H9 (cell line): ENCODE measurements around the gene TFDP1. TPM values are rescaled to one million over a fixed set of nuclear protein-coding genes. Genes with fewer than 3 reads are reported as not detected.

Experiments
- DNase-seq: peaks from one replicate; pipeline ENCODE4 v3.0.0-alpha.2; 2017
- H2AFZ ChIP-seq: one replicate; pipeline ENCODE4 v1.6.1; 2013; ENCODE audit warnings: mild to moderate bottlenecking, low read length, control low read depth, moderate library complexity
- H2AK5ac ChIP-seq: 2 replicates; pipeline ENCODE4 v1.6.1; 2013; ENCODE audit warnings: low read length, control low read depth, mixed read lengths; ENCODE audit not compliant: insufficient read length
- H2BK120ac ChIP-seq: one replicate; pipeline ENCODE4 v1.6.1; 2013; ENCODE audit warnings: low read depth, mild to moderate bottlenecking, low read length, control low read depth, inconsistent platforms; ENCODE audit not compliant: poor library complexity, severe bottlenecking
- H2BK12ac ChIP-seq: 2 replicates; pipeline ENCODE4 v1.6.1; 2013; ENCODE audit warnings: low read length, control low read depth, mixed read lengths, low read depth; ENCODE audit not compliant: insufficient read length
- H2BK15ac ChIP-seq: 2 replicates; pipeline ENCODE4 v1.6.1; 2013; ENCODE audit warnings: low read depth, low read length, control low read depth
- H2BK20ac ChIP-seq: one replicate; pipeline ENCODE4 v1.6.1; 2013; ENCODE audit warnings: low read depth, mild to moderate bottlenecking, low read length, control low read depth, inconsistent platforms; ENCODE audit not compliant: poor library complexity, severe bottlenecking
- H2BK5ac ChIP-seq: 2 replicates; pipeline ENCODE4 v1.6.1; 2013; ENCODE audit warnings: low read length, control low read depth, mixed read lengths; ENCODE audit not compliant: insufficient read length
- H3K14ac ChIP-seq: 2 replicates; pipeline ENCODE4 v1.6.1; 2013; ENCODE audit warnings: low read length, control low read depth; ENCODE audit not compliant: insufficient read depth
- H3K18ac ChIP-seq: 2 replicates; pipeline ENCODE4 v1.6.1; 2013; ENCODE audit warnings: low read depth, mild to moderate bottlenecking, mixed read lengths, low read length, control low read depth; ENCODE audit not compliant: insufficient read length
- H3K23ac ChIP-seq: 2 replicates; pipeline ENCODE4 v1.6.1; 2013; ENCODE audit warnings: low read length, control low read depth, mixed read lengths, low read depth; ENCODE audit not compliant: insufficient read length
- H3K23me2 ChIP-seq: 2 replicates; pipeline ENCODE4 v1.6.1; 2013; ENCODE audit warnings: low read depth, mild to moderate bottlenecking, mixed read lengths, low read length, control low read depth; ENCODE audit not compliant: insufficient read length, poor library complexity, severe bottlenecking
- H3K27ac ChIP-seq: 2 replicates; pipeline ENCODE4 v1.5.1; 2013; ENCODE audit warnings: low read length, control low read depth, mixed read lengths, low read depth; ENCODE audit not compliant: insufficient read length
- H3K27me3 ChIP-seq: 2 replicates; pipeline ENCODE4 v1.6.1; 2013; ENCODE audit warnings: low read length, control low read depth, inconsistent platforms; ENCODE audit not compliant: insufficient read depth
- H3K4ac ChIP-seq: 2 replicates; pipeline ENCODE4 v1.6.1; 2013; ENCODE audit warnings: low read depth, mild to moderate bottlenecking, control low read depth, inconsistent platforms, low read length, moderate library complexity
- H3K4me1 ChIP-seq: 2 replicates; pipeline ENCODE4 v1.6.1; 2013; ENCODE audit warnings: low read length, control low read depth, inconsistent platforms; ENCODE audit not compliant: insufficient read depth
- H3K4me2 ChIP-seq: 2 replicates; pipeline ENCODE4 v1.6.1; 2013; ENCODE audit warnings: low read length, control low read depth, mixed read lengths; ENCODE audit not compliant: insufficient read length, insufficient read depth
- H3K56ac ChIP-seq: 2 replicates; pipeline ENCODE4 v1.6.1; 2013; ENCODE audit warnings: low read depth, mild to moderate bottlenecking, mixed read lengths, low read length, control low read depth; ENCODE audit not compliant: insufficient read length
- H3K79me1 ChIP-seq: 2 replicates; pipeline ENCODE4 v1.6.1; 2013; ENCODE audit warnings: low read depth, mild to moderate bottlenecking, moderate library complexity, low read length, control low read depth, inconsistent platforms; ENCODE audit not compliant: insufficient read depth, poor library complexity, severe bottlenecking
- H3K79me2 ChIP-seq: 2 replicates; pipeline ENCODE4 v1.6.1; 2013; ENCODE audit warnings: low read length, control low read depth, inconsistent platforms; ENCODE audit not compliant: insufficient read depth
- H3K9ac ChIP-seq: 2 replicates; pipeline ENCODE4 v1.6.1; 2013; ENCODE audit warnings: low read length, control low read depth, mixed read lengths; ENCODE audit not compliant: insufficient read length; ENCODE audit errors: extremely low read depth
- H3K9me3 ChIP-seq: one replicate; pipeline ENCODE4 v1.6.1; 2013; ENCODE audit warnings: low read depth, low read length, inconsistent platforms; ENCODE audit not compliant: control insufficient read depth
- H3T11ph ChIP-seq: one replicate; pipeline ENCODE4 v1.6.1; 2013; ENCODE audit warnings: mild to moderate bottlenecking, low read length, control low read depth, inconsistent platforms
- H4K20me1 ChIP-seq: one replicate; pipeline ENCODE4 v1.6.1; 2013; ENCODE audit not compliant: control insufficient read depth, insufficient read length, insufficient read depth
- H4K5ac ChIP-seq: 2 replicates; pipeline ENCODE4 v1.6.1; 2013; ENCODE audit warnings: low read depth, mild to moderate bottlenecking, mixed read lengths, low read length, control low read depth; ENCODE audit not compliant: insufficient read length
- H4K8ac ChIP-seq: replicated peaks from 2 replicates; pipeline ENCODE4 v1.6.1; 2013; ENCODE audit warnings: low read length, control low read depth, mixed read lengths, low read depth; ENCODE audit not compliant: insufficient read length
- H4K91ac ChIP-seq: 2 replicates; pipeline ENCODE4 v1.6.1; 2013; ENCODE audit warnings: low read depth, mild to moderate bottlenecking, moderate library complexity, mixed read lengths, low read length, control low read depth; ENCODE audit not compliant: insufficient read length
- H3K27ac Mint-ChIP-seq, 3 experiments: 2 replicates in 2 of 3; 3 replicates in 1 of 3; pipeline ENCODE4 v1.8.0; 2020 to 2021; ENCODE audit warnings: mixed read lengths in 3 of 3, mild to moderate bottlenecking in 1 of 3, moderate library complexity in 1 of 3
- H3K27me3 Mint-ChIP-seq: 2 replicates; pipeline ENCODE4 v1.8.0; 2021; ENCODE audit warnings: low read depth, mild to moderate bottlenecking, moderate library complexity, mixed read lengths
- H3K36me3 Mint-ChIP-seq, 3 experiments: 2 replicates in 2 of 3; 3 replicates in 1 of 3; pipeline ENCODE4 v1.8.0; 2020 to 2021; ENCODE audit warnings: low read depth in 3 of 3, mixed read lengths in 3 of 3; ENCODE audit not compliant: insufficient read depth in 1 of 3
- H3K4me1 Mint-ChIP-seq, 2 experiments: 2 replicates each; pipeline ENCODE4 v1.8.0; 2020; ENCODE audit warnings: mixed read lengths in 2 of 2
- H3K4me3 Mint-ChIP-seq, 2 experiments: 2 replicates in 1 of 2; 3 replicates in 1 of 2; pipeline ENCODE4 v1.8.0; 2020 to 2021; ENCODE audit warnings: mild to moderate bottlenecking in 2 of 2, mixed read lengths in 2 of 2, moderate library complexity in 1 of 2
- H3K9me3 Mint-ChIP-seq, 2 experiments: 2 replicates in 1 of 2; 3 replicates in 1 of 2; pipeline ENCODE4 v1.8.0; 2020; ENCODE audit warnings: mild to moderate bottlenecking in 2 of 2, mixed read lengths in 2 of 2, moderate library complexity in 1 of 2
- WGBS: extraction: QIAGEN DNeasy Blood & Tissue Kit; methylation state at CpG from one replicate; pipeline ENCODE4 v1.1.7; 2013; ENCODE audit warnings: missing lambda C conversion rate, low lambda C conversion rate, mixed read lengths; ENCODE audit not compliant: insufficient read length; ENCODE audit errors: extremely low coverage; 5-methylcytosine and 5-hydroxymethylcytosine counted together
- total RNA-seq: library from RNA; stranded (reverse); gene quantifications from 2 replicates; pipeline ENCODE4 v1.2.1, GENCODE V29; 2021
- TF ChIP-seq, protein P1 (sequence below): fragments of 200-600 bp; sonication (generic); conservative IDR thresholded peaks from 3 replicates; pipeline ENCODE4 v1.8.0; 2021; ENCODE audit warnings: antibody characterized with exemption, mild to moderate bottlenecking

The TFDP1 gene
- total RNA-seq, 1 experiment from 2014 or later = 111 TPM

GRCh38 chr13:113635709-113636108 is 51.2 kb downstream of the TFDP1 start:
- WGBS = no CpG with 5 or more reads among the region's 25 CpGs
- no peak overlapping the region for H3K4me3 Mint-ChIP-seq

More at GRCh38 chr13:113635709-113636108, 51.2 kb downstream of the TFDP1 start:
- no peak overlapping the region for H3K9ac ChIP-seq
- no peak overlapping the region for H3K27ac ChIP-seq
- H2BK120ac ChIP-seq = no peak overlapping the region
- no peak overlapping the region for H3K23ac ChIP-seq
- no peaks in the 10 kb centered on the region for H4K20me1 ChIP-seq
- no peak overlapping the region for H3K18ac ChIP-seq
- H3K4ac ChIP-seq = no peak overlapping the region
- H3K36me3 Mint-ChIP-seq = peaks cover 62 to 91% (median 88%) of the 10 kb centered on the region in 3 experiments; a peak in 6 of 7 replicates
- no peak overlapping the region for H2BK5ac ChIP-seq
- H4K5ac ChIP-seq = no peak overlapping the region
- H3K4me2 ChIP-seq = no peak overlapping the region
- no peaks in the 10 kb centered on the region for H3K79me2 ChIP-seq
- TF ChIP-seq, protein P1, sequence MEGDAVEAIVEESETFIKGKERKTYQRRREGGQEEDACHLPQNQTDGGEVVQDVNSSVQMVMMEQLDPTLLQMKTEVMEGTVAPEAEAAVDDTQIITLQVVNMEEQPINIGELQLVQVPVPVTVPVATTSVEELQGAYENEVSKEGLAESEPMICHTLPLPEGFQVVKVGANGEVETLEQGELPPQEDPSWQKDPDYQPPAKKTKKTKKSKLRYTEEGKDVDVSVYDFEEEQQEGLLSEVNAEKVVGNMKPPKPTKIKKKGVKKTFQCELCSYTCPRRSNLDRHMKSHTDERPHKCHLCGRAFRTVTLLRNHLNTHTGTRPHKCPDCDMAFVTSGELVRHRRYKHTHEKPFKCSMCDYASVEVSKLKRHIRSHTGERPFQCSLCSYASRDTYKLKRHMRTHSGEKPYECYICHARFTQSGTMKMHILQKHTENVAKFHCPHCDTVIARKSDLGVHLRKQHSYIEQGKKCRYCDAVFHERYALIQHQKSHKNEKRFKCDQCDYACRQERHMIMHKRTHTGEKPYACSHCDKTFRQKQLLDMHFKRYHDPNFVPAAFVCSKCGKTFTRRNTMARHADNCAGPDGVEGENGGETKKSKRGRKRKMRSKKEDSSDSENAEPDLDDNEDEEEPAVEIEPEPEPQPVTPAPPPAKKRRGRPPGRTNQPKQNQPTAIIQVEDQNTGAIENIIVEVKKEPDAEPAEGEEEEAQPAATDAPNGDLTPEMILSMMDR = no peak
- no peak overlapping the region for H2BK20ac ChIP-seq
- no peaks in the 10 kb centered on the region for H3K79me1 ChIP-seq
- H3K27ac Mint-ChIP-seq = no peak overlapping the region
- no peak overlapping the region for H2AK5ac ChIP-seq
- no peak overlapping the region for H2BK12ac ChIP-seq
- H3K4me1 Mint-ChIP-seq = no peaks in the 10 kb centered on the region
- no peaks in the 10 kb centered on the region for H3K23me2 ChIP-seq
- no peaks in the 10 kb centered on the region for H3K4me1 ChIP-seq
- no peak overlapping the region for H4K91ac ChIP-seq
- no peak overlapping the region for H3K14ac ChIP-seq
- H3K27me3 ChIP-seq = no peaks in the 10 kb centered on the region
- H3K56ac ChIP-seq = no peak overlapping the region
- H3K9me3 Mint-ChIP-seq = peaks cover 0 to 12% of the 10 kb centered on the region in 2 experiments; a peak in 2 of 5 replicates
- no peak overlapping the region for H2BK15ac ChIP-seq
- no peaks in the 10 kb centered on the region for H3K9me3 ChIP-seq
- DNase-seq = no peak
- no peak overlapping the region for H4K8ac ChIP-seq
- no peaks in the 10 kb centered on the region for H3K27me3 Mint-ChIP-seq
- no peak overlapping the region for H2AFZ ChIP-seq
- no peak overlapping the region for H3T11ph ChIP-seq
